ENCODE data around the gene SMIM43. TPM values are rescaled to one million over a fixed set of nuclear protein-coding genes. Genes with fewer than 3 reads are reported as not detected.

Gene SMIM43
- total and polyA plus RNA-seq, 9 of the 15 experiments (the other 6 are each of a cell fraction or from before 2014, with no cell fraction given): not detected

DNA sequence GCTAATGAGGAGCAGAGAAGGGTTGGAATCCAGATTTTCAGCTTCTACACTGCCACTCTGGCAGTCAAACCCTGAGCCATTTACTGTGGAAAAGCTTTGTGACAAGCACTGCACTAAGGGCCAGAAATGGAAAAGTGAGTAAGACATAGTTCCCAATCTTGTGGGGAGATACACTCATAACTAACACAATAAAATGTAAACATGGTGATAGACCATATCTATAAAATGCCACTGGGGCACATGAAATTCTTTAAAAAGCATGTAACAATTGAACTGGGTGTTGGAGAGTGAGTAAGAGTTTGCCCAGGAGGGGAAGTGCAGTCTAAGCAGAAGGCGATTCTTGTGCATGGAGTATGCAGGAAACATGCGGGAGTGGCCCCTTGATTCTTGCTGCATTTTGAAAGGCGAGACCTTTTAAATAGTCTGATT lies 36.2 kb downstream of the SMIM43 start:
- CTCF ChIA-PET (ENCODE audit: low intra/inter-chr PET ratio): no interaction called here
- in situ Hi-C loops (cut with MboI) (no loop called here), intact Hi-C loops (cut with micrococcal nuclease) (loop anchor here (5.0 kb wide), 3 partner anchors 72 to 1657 kb away; no protein-coding TSS in a partner anchor)
- Histone ChIP-seq H3K27ac (ENCODE audit: extremely low read depth, low read depth, low read length) (no peak overlapping the region), H3K27me3 (ENCODE audit: control insufficient read depth in 2 of 2, insufficient read depth in 2 of 2, low read length in 2 of 2) (peaks cover 13 to 17% of the 10 kb centered on the region in 2 experiments; a peak in 3 of 5 replicates), H3K9me3 (replicated peaks; ENCODE audit: control insufficient read depth, insufficient read depth, low read depth, low read length) (no peaks in the 10 kb centered on the region), H2AFZ (ENCODE audit: low read depth, low read length) (no peak overlapping the region), H3K9me1 (ENCODE audit: control insufficient read depth, insufficient read depth, low read length) (no peaks in the 10 kb centered on the region), H4K20me1 (replicated peaks; ENCODE audit: control insufficient read depth, insufficient read depth, low read length) (no peaks in the 10 kb centered on the region), H3K36me3 (ENCODE audit: control insufficient read depth, insufficient read depth, low read length) (no peaks in the 10 kb centered on the region), H3K9ac (ENCODE audit: insufficient read depth in 1 of 2, low read depth in 2 of 2, low read length in 2 of 2) (no peak overlapping the region), H3K4me2 (ENCODE audit: insufficient read depth, low read length) (no peak overlapping the region), H3K4me1 (replicated peaks in 1 of 2; ENCODE audit: control insufficient read depth in 2 of 2, insufficient read depth in 2 of 2, low read length in 2 of 2) (no peaks in the 10 kb centered on the region), H3K79me2 (ENCODE audit: control insufficient read depth, insufficient read depth, low read length) (no peaks in the 10 kb centered on the region), H3K4me3 (no peak overlapping the region)
- WGBS (ENCODE audit: insufficient coverage, low coverage, missing lambda C conversion rate): 4% methylated on average over 3 of the region's 3 CpGs
- no TSS peak for BruUV-seq (replicated peaks)
- TF ChIP-seq ZNF165 (CRISPR knock-in tag; IDR thresholded peaks at IDR 0.05; ENCODE audit: borderline replicate concordance) (no peak), MBD2 (IDR thresholded peaks at IDR 0.05; ENCODE audit: borderline replicate concordance, low read depth) (no peak), TAF1 (IDR thresholded peaks at IDR 0.05; ENCODE audit: control insufficient read depth, extremely low read depth, insufficient read depth, low read length, severe bottlenecking) (no peak), NR4A1 (CRISPR knock-in tag; IDR thresholded peaks at IDR 0.05) (no peak), NR4A1 (tag; IDR thresholded peaks at IDR 0.05) (no peak), GATA2 (CRISPR knock-in tag; IDR thresholded peaks at IDR 0.05) (no peak), SNIP1 (IDR thresholded peaks at IDR 0.05; ENCODE audit: low read depth) (no peak), PHB (CRISPR knock-in tag; IDR thresholded peaks at IDR 0.05) (no peak), TGIF2 (CRISPR knock-in tag; IDR thresholded peaks at IDR 0.05) (no peak), C11orf30 (IDR thresholded peaks at IDR 0.05; ENCODE audit: low read depth) (no peak), ZNF384 (IDR thresholded peaks at IDR 0.05; ENCODE audit: low read depth, low read length) (no peak), HEY1 (CRISPR knock-in tag; IDR thresholded peaks at IDR 0.05; ENCODE audit: borderline replicate concordance) (no peak), RAD21 (CRISPR knock-in tag; conservative IDR thresholded peaks at IDR 0.05 in 1 of 2, IDR thresholded peaks at IDR 0.05 in 1 of 2) (no peak), SNRNP70 (optimal IDR thresholded peaks at IDR 0.05; ENCODE audit: low read depth, low read length) (no peak)
- POLR2A ChIA-PET: no interaction called here
- FAIRE-seq (no peak), ATAC-seq (no peak), DNase-seq (ENCODE audit: extremely low read depth in 1 of 4, low spot score in 3 of 4) (no peak)
